Ovary (tissue), 3 donors: Measurements from ENCODE around the gene SLMAP.

Experiments used
- CTCF ChIP-seq, 3 donors: fragments of 450-650 bp in 2 of 3; fragments of 200-600 bp in 1 of 3; IDR thresholded peaks; one replicate each; pipeline versions ENCODE4 v1.5.1 to v1.8.0; 2016 to 2022; ENCODE audit warnings: antibody characterized with exemption in 3 of 3, mild to moderate bottlenecking in 1 of 3
- EP300 ChIP-seq: sonication (generic); formaldehyde crosslinking; IDR thresholded peaks from one replicate; pipeline ENCODE4 v1.6.1; 2017; ENCODE audit warnings: antibody characterized with exemption
- POLR2A ChIP-seq: fragments of 450-650 bp; IDR thresholded peaks from one replicate; pipeline ENCODE4 v1.6.1; 2017; ENCODE audit warnings: antibody characterized with exemption, mild to moderate bottlenecking, moderate library complexity
- donor health status: DM: no; HTN: no; CAD: no.

GRCh38 chr3:57890874-57891273, 134.8 kb downstream of the SLMAP start:
- TF ChIP-seq CTCF (IDR thresholded peaks at IDR 0.05): no peak
- TF ChIP-seq EP300: no peak
- TF ChIP-seq POLR2A: no peak
